ENCODE measurements around the gene POLR2H. TPM values are rescaled to one million over a fixed set of nuclear protein-coding genes. Genes with fewer than 3 reads are reported as not detected.

POLR2H gene
- total RNA-seq, 6 donors from 2014 or later: 41.4 to 235 (median 66.2) TPM

GRCh38 chr3:184379358-184380184, 18.1 kb downstream of the POLR2H start, which contains the start of gene CHRD:
TSS of gene CHRD (plus strand) at chr3:184380054. CDS start at chr3:184380319, 265 bp downstream.
- Histone ChIP-seq H3K27ac (peak within 1 kb of the TSS; percentile 24 to 73 (median 64)), H3K9me3 (no peaks in the 10 kb centered on the region), H3K36me3 (no peaks in the 10 kb centered on the region), H3K4me3 (peak within 1 kb of the TSS; percentile 37 to 55 (median 51)), H3K27me3 (peaks cover 0 to 25% (median 15%) of the 10 kb centered on the region in 4 donors), H3K4me1 (peaks cover 13 to 28% (median 18%) of the 10 kb centered on the region in 4 donors)
- TF ChIP-seq EP300 (IDR thresholded peaks at IDR 0.05) (no peak), POLR2A (IDR thresholded peaks at IDR 0.05) (no peak), POLR2AphosphoS5 (IDR thresholded peaks at IDR 0.05) (no peak)
- TF ChIP-seq, protein P1, sequence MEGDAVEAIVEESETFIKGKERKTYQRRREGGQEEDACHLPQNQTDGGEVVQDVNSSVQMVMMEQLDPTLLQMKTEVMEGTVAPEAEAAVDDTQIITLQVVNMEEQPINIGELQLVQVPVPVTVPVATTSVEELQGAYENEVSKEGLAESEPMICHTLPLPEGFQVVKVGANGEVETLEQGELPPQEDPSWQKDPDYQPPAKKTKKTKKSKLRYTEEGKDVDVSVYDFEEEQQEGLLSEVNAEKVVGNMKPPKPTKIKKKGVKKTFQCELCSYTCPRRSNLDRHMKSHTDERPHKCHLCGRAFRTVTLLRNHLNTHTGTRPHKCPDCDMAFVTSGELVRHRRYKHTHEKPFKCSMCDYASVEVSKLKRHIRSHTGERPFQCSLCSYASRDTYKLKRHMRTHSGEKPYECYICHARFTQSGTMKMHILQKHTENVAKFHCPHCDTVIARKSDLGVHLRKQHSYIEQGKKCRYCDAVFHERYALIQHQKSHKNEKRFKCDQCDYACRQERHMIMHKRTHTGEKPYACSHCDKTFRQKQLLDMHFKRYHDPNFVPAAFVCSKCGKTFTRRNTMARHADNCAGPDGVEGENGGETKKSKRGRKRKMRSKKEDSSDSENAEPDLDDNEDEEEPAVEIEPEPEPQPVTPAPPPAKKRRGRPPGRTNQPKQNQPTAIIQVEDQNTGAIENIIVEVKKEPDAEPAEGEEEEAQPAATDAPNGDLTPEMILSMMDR (IDR thresholded peaks at IDR 0.05): no peak
- DNase-seq (no peak), ATAC-seq (ENCODE audit: low FRiP score in 2 of 2) (peak in 1 of 2 donors; percentile 62)
- 56 to 61% methylated on average over 13 to 19 of the region's 71 CpGs for WGBS, 2 donors

DNA sequence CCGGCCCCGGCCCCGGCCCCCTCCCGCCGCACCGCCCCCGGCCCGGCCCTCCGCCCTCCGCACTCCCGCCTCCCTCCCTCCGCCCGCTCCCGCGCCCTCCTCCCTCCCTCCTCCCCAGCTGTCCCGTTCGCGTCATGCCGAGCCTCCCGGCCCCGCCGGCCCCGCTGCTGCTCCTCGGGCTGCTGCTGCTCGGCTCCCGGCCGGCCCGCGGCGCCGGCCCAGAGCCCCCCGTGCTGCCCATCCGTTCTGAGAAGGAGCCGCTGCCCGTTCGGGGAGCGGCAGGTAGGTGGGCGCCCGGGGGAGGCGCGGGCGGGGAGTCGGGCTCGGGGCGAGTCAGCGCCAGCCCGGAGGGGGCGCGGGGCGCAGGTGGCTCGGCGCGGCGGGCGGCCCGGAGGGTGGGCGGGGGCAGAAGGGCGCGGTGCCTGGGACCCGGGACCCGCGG, 18.7 kb downstream of the POLR2H start:
- peak overlapping the region in 1 of 4 donors; percentile 71 for H3K27ac ChIP-seq
- H3K27me3 ChIP-seq: peaks cover 0 to 25% (median 15%) of the 10 kb centered on the region in 4 donors
- peak overlapping the region; percentile 37 to 55 (median 51) for H3K4me3 ChIP-seq
- no peaks in the 10 kb centered on the region for H3K9me3 ChIP-seq
- DNase-seq (peak; percentile 43 to 92), ATAC-seq (ENCODE audit: low FRiP score in 2 of 2) (peak in 1 of 2 donors; percentile 65)
- WGBS, 2 donors: no CpG with 5 or more reads among the region's 62 CpGs
- TF ChIP-seq POLR2A (IDR thresholded peaks at IDR 0.05) (no peak), EP300 (IDR thresholded peaks at IDR 0.05) (no peak), POLR2AphosphoS5 (IDR thresholded peaks at IDR 0.05) (no peak)
- TF ChIP-seq, protein P1 (IDR thresholded peaks at IDR 0.05): no peak
- peaks cover 13 to 28% (median 18%) of the 10 kb centered on the region in 4 donors for H3K4me1 ChIP-seq
- no peaks in the 10 kb centered on the region for H3K36me3 ChIP-seq

DNA sequence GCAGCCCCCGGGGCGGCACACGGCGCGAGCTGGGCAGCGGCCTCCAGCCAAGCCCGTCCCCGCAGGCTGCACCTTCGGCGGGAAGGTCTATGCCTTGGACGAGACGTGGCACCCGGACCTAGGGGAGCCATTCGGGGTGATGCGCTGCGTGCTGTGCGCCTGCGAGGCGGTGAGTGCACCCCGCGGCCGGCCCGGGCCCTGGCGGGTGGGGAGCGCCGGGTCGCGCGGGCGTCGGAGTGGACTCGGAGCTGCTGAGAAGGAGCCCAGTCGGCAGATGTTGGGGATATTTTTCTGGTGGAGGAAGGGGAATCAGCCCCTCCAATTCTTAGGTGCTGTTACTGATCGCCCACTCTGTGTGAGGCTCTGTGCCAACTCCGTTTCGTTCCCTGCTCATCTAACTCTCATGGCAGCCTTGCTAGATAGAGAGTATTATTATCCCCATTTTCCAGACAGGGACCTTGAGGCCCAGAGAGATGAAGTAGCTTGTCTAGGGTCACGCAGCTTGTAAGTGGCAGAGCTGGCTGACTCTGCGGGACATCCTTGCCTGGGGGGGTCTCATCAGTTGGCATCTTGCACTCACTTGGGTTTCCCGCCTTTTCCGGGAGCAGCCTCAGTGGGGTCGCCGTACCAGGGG, 19.2 kb downstream of the POLR2H start:
- DNase-seq: peak in 1 of 2 donors; percentile 88
- Histone ChIP-seq H3K27ac (peak overlapping the region in 3 of 4 donors; percentile 36 to 71 (median 69)), H3K4me1 (peaks cover 13 to 28% (median 18%) of the 10 kb centered on the region in 4 donors), H3K9me3 (no peaks in the 10 kb centered on the region), H3K36me3 (no peaks in the 10 kb centered on the region), H3K27me3 (peaks cover 0 to 25% (median 15%) of the 10 kb centered on the region in 4 donors), H3K4me3 (peak overlapping the region; percentile 18 to 55 (median 51))
- 5 to 7% methylated on average over 5 to 20 of the region's 42 CpGs for WGBS, 2 donors
- TF ChIP-seq POLR2A (IDR thresholded peaks at IDR 0.05): no peak
- TF ChIP-seq, protein P1 (IDR thresholded peaks at IDR 0.05): no peak
- TF ChIP-seq POLR2AphosphoS5 (IDR thresholded peaks at IDR 0.05): no peak
- no peak for TF ChIP-seq EP300 (IDR thresholded peaks at IDR 0.05)
- peak in 1 of 2 donors; percentile 11 for ATAC-seq (ENCODE audit: low FRiP score in 2 of 2)

DNA sequence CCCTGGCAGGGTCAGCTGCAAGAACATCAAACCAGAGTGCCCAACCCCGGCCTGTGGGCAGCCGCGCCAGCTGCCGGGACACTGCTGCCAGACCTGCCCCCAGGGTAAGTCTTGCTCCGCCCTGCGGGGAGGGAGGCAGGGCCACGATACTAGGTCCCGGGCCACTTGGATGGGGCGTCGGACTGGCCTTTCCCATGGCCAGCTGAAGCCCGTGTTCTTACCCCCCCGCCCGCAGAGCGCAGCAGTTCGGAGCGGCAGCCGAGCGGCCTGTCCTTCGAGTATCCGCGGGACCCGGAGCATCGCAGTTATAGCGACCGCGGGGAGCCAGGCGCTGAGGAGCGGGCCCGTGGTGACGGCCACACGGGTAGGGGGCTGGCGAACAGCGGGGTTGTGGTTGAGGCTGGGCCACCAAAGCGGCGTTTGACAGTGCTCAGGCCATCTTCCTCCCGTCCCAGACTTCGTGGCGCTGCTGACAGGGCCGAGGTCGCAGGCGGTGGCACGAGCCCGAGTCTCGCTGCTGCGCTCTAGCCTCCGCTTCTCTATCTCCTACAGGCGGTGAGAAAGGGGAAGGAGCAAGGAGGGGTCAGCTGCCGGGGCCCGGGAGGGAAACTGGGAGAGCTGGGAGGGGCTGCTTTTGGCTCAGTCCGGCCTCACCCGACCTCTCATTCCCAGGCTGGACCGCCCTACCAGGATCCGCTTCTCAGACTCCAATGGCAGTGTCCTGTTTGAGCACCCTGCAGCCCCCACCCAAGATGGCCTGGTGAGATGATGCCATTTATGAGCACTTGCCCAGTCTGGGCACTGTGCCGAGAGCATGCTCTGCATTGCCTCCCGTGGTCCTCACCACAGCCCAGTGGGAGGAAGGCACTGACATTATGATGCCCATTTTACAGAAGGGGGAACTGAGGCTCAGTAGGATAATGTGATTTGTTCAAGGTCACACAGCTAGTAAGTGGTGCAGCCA, 20.0 kb downstream of the POLR2H start:
- H3K27me3 ChIP-seq: peaks cover 0 to 25% (median 15%) of the 10 kb centered on the region in 4 donors
- peak in 1 of 2 donors; percentile 37 for ATAC-seq (ENCODE audit: low FRiP score in 2 of 2)
- no peaks in the 10 kb centered on the region for H3K9me3 ChIP-seq
- TF ChIP-seq EP300 (IDR thresholded peaks at IDR 0.05): no peak
- no peak for TF ChIP-seq POLR2A (IDR thresholded peaks at IDR 0.05)
- no peak for TF ChIP-seq POLR2AphosphoS5 (IDR thresholded peaks at IDR 0.05)
- TF ChIP-seq, protein P1 (IDR thresholded peaks at IDR 0.05): no peak
- no peaks in the 10 kb centered on the region for H3K36me3 ChIP-seq
- peak in 1 of 2 donors; percentile 84 for DNase-seq
- H3K27ac ChIP-seq: peak overlapping the region in 2 of 4 donors; percentile 36 to 69
- H3K4me1 ChIP-seq: peaks cover 13 to 28% (median 18%) of the 10 kb centered on the region in 4 donors
- peak overlapping the region in 3 of 4 donors; percentile 11 to 55 (median 54) for H3K4me3 ChIP-seq
- 8 to 60% methylated on average over 2 to 49 of the region's 55 CpGs for WGBS, 2 donors
